Esophagus muscularis mucosa (tissue), 4 donors: ENCODE results near the gene ZNF169.

ENCODE experiments used
- EP300 ChIP-seq: sonication (generic); formaldehyde crosslinking; IDR thresholded peaks from one replicate; pipeline ENCODE4 v1.6.1; 2017; ENCODE audit warnings: antibody characterized with exemption
- POLR2A ChIP-seq: fragments of 450-650 bp; IDR thresholded peaks from one replicate; pipeline ENCODE4 v1.6.1; 2017; ENCODE audit warnings: antibody characterized with exemption, moderate library complexity, mild to moderate bottlenecking, low read depth
- POLR2AphosphoS5 ChIP-seq, 2 donors: sonication (generic); formaldehyde crosslinking; IDR thresholded peaks; one replicate each; pipeline ENCODE4 v1.6.1; 2017; ENCODE audit warnings: antibody characterized with exemption in 2 of 2
- TF ChIP-seq, protein P1 (sequence below), 3 experiments: fragments of 200-600 bp in 2 of 3; fragments of 450-650 bp in 1 of 3; sonication (generic) in 2 of 3; IDR thresholded peaks; one replicate each; pipeline ENCODE4 v1.5.1; 2017 to 2019; ENCODE audit warnings: antibody characterized with exemption in 3 of 3, mild to moderate bottlenecking in 2 of 3, moderate library complexity in 1 of 3

DNA sequence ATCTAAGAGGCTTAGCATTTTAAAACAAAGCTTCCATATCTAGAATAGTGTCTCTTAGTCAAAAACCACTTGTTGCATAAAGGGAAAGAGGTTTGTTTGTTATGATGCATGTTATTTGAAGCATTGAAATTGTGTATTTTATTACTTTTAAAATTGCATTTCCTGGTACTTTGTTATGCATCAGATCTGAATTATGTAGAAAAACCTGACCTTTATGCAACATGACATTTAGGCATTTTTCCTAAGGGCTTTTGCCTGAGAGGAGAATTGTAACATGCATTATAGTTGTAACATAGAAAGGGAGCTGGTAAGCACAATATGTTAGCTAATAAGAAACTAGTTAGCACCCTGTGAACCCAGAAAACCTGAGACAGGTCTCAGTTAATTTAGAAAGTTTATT lies 22.0 kb downstream of the ZNF169 start:
- TF ChIP-seq, protein P1, sequence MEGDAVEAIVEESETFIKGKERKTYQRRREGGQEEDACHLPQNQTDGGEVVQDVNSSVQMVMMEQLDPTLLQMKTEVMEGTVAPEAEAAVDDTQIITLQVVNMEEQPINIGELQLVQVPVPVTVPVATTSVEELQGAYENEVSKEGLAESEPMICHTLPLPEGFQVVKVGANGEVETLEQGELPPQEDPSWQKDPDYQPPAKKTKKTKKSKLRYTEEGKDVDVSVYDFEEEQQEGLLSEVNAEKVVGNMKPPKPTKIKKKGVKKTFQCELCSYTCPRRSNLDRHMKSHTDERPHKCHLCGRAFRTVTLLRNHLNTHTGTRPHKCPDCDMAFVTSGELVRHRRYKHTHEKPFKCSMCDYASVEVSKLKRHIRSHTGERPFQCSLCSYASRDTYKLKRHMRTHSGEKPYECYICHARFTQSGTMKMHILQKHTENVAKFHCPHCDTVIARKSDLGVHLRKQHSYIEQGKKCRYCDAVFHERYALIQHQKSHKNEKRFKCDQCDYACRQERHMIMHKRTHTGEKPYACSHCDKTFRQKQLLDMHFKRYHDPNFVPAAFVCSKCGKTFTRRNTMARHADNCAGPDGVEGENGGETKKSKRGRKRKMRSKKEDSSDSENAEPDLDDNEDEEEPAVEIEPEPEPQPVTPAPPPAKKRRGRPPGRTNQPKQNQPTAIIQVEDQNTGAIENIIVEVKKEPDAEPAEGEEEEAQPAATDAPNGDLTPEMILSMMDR (IDR thresholded peaks at IDR 0.05): no peak
- TF ChIP-seq POLR2A: no peak
- no peak for TF ChIP-seq EP300
- TF ChIP-seq POLR2AphosphoS5 (IDR thresholded peaks at IDR 0.05): no peak
